Heart left ventricle (tissue), 13 donors: ENCODE data around the gene PCARE.

Experiments used
- POLR2A ChIP-seq, 2 donors: fragments of 450-650 bp; IDR thresholded peaks; one replicate each; pipeline ENCODE4 v1.6.1; 2017; ENCODE audit warnings: antibody characterized with exemption in 2 of 2, mild to moderate bottlenecking in 2 of 2, moderate library complexity in 2 of 2
- TF ChIP-seq, protein P1 (sequence below), 12 donors: fragments of 200-600 bp; sonication (generic) in 4 of 12; IDR thresholded peaks; one replicate each; pipeline versions ENCODE4 v1.5.0 to v1.8.0; 2018 to 2022; ENCODE audit warnings: antibody characterized with exemption in 12 of 12, mild to moderate bottlenecking in 5 of 12
- donor health status: ischemic (EF 13 %, LVEDD 7.1; RV severe dilation, severe dysfunction).
- donor health status: DM: no; HTN: yes; CAD: no.
- donor health status: DM: no; HTN: no; CAD: no.
- donor health status: ischemic (EF 25% LVEDD 6.9; RV normal size, moderate dysfunction).
- donor health status: ischemic (EF 25% LVEDD 5.7; RV mildly dilated, moderate dysfunction).
- donor health status: ischemic (EF 35%, LVEDD 5.7; RV mildly dilated, moderate dysfunction).
- donor health status: nonischemic (EF 11% LVEDD 7.7; RV severe dilation, severe dysfunction).
- donor health status: DM: yes; HTN: yes; CAD: no.
- donor health status: PGD.
- donor health status: ischemic (EF 29% LVEDD 5.4; RV normal size, mild dysfunction).
- donor health status: nonischemic (EF 23%, LVEDD 6.1; RV moderate dilation, normal function).

DNA sequence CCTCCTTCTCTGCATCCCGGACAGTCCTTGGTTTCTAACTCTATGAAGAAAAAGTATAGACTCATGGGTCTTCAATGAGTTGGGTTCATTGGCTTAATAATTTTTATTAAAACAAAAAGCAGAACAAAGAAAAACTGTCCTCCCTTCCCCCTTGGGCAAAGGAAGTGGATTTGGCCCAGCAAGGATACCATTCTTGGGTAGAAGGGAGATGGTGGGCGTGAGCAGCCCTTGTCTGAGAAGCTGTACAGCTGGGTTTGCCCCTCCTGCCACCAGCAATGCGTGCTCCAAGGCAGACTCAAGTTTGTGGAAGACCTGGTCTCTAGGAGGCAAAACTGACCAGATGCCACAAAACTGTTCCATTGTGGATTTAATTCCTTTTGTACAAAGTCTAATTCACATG, 12.7 kb downstream of the PCARE start:
- TF ChIP-seq, protein P1, sequence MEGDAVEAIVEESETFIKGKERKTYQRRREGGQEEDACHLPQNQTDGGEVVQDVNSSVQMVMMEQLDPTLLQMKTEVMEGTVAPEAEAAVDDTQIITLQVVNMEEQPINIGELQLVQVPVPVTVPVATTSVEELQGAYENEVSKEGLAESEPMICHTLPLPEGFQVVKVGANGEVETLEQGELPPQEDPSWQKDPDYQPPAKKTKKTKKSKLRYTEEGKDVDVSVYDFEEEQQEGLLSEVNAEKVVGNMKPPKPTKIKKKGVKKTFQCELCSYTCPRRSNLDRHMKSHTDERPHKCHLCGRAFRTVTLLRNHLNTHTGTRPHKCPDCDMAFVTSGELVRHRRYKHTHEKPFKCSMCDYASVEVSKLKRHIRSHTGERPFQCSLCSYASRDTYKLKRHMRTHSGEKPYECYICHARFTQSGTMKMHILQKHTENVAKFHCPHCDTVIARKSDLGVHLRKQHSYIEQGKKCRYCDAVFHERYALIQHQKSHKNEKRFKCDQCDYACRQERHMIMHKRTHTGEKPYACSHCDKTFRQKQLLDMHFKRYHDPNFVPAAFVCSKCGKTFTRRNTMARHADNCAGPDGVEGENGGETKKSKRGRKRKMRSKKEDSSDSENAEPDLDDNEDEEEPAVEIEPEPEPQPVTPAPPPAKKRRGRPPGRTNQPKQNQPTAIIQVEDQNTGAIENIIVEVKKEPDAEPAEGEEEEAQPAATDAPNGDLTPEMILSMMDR (IDR thresholded peaks at IDR 0.05), result no peak
- TF ChIP-seq POLR2A (IDR thresholded peaks at IDR 0.05), result no peak
